SK-N-MC (cell line): ENCODE data around the gene ADCY4.

Experiments
- EZH2 ChIP-seq: fragments of 200-600 bp; sonication (generic); IDR thresholded peaks from one replicate; pipeline ENCODE4 v1.6.1; 2017; ENCODE audit warnings: antibody characterized with exemption
- FOXP2 ChIP-seq: optimal IDR thresholded peaks from 2 replicates; pipeline ENCODE3; 2011; ENCODE audit warnings: mild to moderate bottlenecking, moderate library complexity; ENCODE audit not compliant: insufficient read depth; ENCODE audit errors: extremely low read length, control extremely low read depth
- POLR2AphosphoS5 ChIP-seq: IDR thresholded peaks from 2 replicates; pipeline ENCODE4 v1.6.1; 2012; ENCODE audit warnings: mild to moderate bottlenecking, low read depth, low read length, borderline replicate concordance

DNA sequence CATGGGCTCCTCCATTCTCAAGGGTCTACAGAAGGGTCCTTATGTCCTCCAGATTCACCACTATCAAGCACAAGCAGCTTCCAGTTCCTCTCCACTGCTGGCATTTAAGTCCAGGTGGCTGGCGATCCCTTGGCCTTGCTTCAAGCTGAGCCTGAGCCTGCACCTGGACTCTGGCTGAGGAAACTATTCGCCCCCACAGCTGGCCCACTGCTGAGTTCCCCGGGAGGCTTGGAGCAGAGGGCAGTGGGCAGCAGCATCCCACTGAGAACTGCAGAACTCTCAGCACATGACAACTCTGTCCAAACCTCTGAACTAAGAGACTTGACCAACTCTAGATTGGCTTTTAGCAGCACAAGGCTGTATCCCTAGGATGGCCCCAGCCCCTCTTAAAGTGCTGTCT, 52.1 kb downstream of the ADCY4 start:
- TF ChIP-seq POLR2AphosphoS5 (no peak), EZH2 (no peak), FOXP2 (no peak)
